Measurements from ENCODE around the gene C1orf159. TPM values are rescaled to one million over a fixed set of nuclear protein-coding genes. Genes with fewer than 3 reads are reported as not detected.

Gene C1orf159
- total and polyA plus RNA-seq, 10 of the 15 experiments (the other 5 are each of a cell fraction or from before 2014, with no cell fraction given), result 0.11 to 23.4 (median 8.0) TPM

DNA sequence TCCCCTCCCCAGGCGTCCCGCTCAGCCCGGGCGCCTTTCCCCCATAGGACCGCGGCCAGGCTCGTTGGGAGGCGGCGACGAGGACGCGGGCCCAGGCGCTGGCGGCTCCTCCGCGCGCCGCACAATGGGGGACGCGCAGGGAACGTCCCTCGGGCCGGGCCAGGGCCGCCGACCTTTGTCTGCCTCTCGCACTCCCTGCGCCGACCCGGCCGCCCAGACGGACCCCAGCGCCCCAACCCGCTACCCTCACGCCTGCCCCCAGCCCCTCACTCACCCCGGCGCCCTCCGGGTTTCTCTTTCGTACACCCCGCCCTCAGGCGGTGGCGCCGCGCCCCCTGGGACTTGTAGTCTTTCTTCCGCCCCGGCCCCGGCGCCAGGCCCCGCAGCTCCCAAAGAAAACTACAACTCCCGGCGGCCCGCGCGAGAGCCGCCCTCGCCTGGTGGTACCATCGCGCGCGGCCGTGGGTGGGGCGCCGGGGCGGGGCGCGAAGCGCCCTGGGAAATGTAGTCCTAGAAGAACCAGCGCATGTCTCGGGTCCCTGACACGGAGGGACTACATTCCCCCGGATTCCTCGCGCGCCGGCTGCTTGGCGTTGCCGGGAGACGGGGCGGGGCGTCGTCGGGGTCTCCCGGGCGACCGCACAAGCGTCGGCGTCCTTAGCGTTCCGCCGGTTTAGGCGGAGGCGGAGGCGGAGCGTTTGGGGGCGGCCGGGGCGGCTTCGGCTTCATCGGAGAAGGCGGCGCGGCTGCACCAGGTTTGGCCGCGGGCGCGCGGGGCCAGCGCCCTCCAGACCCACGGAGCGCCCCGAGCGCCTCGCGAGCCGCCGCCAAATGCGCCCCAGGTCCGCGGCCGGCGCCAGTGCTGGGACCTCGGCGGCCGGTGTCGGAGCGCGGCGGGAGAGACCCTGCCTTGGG is at the start of gene C1orf159 (continued):
- TF ChIP-seq MTA3 (IDR thresholded peaks at IDR 0.05; ENCODE audit: borderline replicate concordance, low read length) (no peak), FOXK2 (IDR thresholded peaks at IDR 0.05) (no peak), USF2 (IDR thresholded peaks at IDR 0.05; ENCODE audit: borderline replicate concordance, low read depth, low read length) (no peak), CREB1 (IDR thresholded peaks at IDR 0.05; ENCODE audit: low read depth) (peak; percentile 86), ZZZ3 (IDR thresholded peaks at IDR 0.05; ENCODE audit: control insufficient read depth, insufficient read length, low read depth) (no peak), CBX3 (IDR thresholded peaks at IDR 0.05; ENCODE audit: borderline replicate concordance, low read depth) (no peak), ZNF274 (IDR thresholded peaks at IDR 0.05; ENCODE audit: insufficient read depth, insufficient read length) (no peak), GABPA (IDR thresholded peaks at IDR 0.05; ENCODE audit: low read depth) (no peak), PBX3 (IDR thresholded peaks at IDR 0.05; ENCODE audit: insufficient replicate concordance, low read depth, low read length) (no peak), RFX5 (IDR thresholded peaks at IDR 0.05; ENCODE audit: low read depth, low read length) (no peak), CUX1 (IDR thresholded peaks at IDR 0.05; ENCODE audit: insufficient replicate concordance, low read depth, low read length) (no peak), CHD4 (IDR thresholded peaks at IDR 0.05) (no peak), HDGF (IDR thresholded peaks at IDR 0.05) (no peak), POLR2A (IDR thresholded peaks at IDR 0.05; ENCODE audit: low read depth, low read length) (peak; percentile 62), ZSCAN29 (IDR thresholded peaks at IDR 0.05) (no peak)
- TF ChIP-seq, protein P1, sequence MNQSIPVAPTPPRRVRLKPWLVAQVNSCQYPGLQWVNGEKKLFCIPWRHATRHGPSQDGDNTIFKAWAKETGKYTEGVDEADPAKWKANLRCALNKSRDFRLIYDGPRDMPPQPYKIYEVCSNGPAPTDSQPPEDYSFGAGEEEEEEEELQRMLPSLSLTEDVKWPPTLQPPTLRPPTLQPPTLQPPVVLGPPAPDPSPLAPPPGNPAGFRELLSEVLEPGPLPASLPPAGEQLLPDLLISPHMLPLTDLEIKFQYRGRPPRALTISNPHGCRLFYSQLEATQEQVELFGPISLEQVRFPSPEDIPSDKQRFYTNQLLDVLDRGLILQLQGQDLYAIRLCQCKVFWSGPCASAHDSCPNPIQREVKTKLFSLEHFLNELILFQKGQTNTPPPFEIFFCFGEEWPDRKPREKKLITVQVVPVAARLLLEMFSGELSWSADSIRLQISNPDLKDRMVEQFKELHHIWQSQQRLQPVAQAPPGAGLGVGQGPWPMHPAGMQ (IDR thresholded peaks at IDR 0.05; ENCODE audit: borderline replicate concordance), result no peak
- TF ChIP-seq, protein P2, sequence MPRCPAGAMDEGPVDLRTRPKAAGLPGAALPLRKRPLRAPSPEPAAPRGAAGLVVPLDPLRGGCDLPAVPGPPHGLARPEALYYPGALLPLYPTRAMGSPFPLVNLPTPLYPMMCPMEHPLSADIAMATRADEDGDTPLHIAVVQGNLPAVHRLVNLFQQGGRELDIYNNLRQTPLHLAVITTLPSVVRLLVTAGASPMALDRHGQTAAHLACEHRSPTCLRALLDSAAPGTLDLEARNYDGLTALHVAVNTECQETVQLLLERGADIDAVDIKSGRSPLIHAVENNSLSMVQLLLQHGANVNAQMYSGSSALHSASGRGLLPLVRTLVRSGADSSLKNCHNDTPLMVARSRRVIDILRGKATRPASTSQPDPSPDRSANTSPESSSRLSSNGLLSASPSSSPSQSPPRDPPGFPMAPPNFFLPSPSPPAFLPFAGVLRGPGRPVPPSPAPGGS (IDR thresholded peaks at IDR 0.05; ENCODE audit: borderline replicate concordance, insufficient read depth, low read depth, low read length, poor library complexity, severe bottlenecking), result no peak
- TF ChIP-seq, protein P3, sequence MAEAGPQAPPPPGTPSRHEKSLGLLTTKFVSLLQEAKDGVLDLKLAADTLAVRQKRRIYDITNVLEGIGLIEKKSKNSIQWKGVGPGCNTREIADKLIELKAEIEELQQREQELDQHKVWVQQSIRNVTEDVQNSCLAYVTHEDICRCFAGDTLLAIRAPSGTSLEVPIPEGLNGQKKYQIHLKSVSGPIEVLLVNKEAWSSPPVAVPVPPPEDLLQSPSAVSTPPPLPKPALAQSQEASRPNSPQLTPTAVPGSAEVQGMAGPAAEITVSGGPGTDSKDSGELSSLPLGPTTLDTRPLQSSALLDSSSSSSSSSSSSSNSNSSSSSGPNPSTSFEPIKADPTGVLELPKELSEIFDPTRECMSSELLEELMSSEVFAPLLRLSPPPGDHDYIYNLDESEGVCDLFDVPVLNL (IDR thresholded peaks at IDR 0.05; ENCODE audit: low read depth, low read length), result peak; percentile 54; the same call in 1 of the 2 replicates

All from GM12878 (cell line).